Panc1 (cell line): ENCODE measurements around the gene GRID1. TPM values are rescaled to one million over a fixed set of nuclear protein-coding genes. Genes with fewer than 3 reads are reported as not detected.

Experiments
- ATAC-seq: fragments of 200-7000 bp; cut with Tn5 transposase; 2 replicates; pipeline ENCODE4 v1.9.1; 2020; ENCODE audit warnings: mild to moderate bottlenecking, moderate library complexity
- BruUV-seq: library from RNA; stranded (reverse); fragments of 400-500 nt; replicated peaks from 2 replicates; lab custom pipeline; 2021; lab: Mats Ljungman, UMichigan
- CTCF ChIA-PET: fragments of 300-600 bp; sonication (Branson Sonifier 250); formaldehyde crosslinking; loops from one replicate; lab custom pipeline; 2022; ENCODE audit warnings: antibody characterized with exemption; lab: Charles Lee
- POLR2A ChIA-PET: fragments of 300-600 bp; sonication (Branson Sonifier 250); formaldehyde crosslinking; loops from one replicate; lab custom pipeline; 2022; ENCODE audit warnings: antibody characterized with exemption; lab: Charles Lee
- DNase-seq: peaks from one replicate; pipeline ENCODE4 v3.0.0-alpha.2; 2010; ENCODE audit warnings: low read depth, low spot score
- H3K27ac ChIP-seq: 2 replicates; pipeline ENCODE4 v1.5.1; 2011; ENCODE audit warnings: mild to moderate bottlenecking, low read length, inconsistent platforms
- H3K27me3 ChIP-seq: fragments of 200-500 bp; sonication (Bioruptor generic); 2 replicates; pipeline ENCODE4 v1.6.0; 2014; ENCODE audit warnings: low read length, inconsistent platforms; ENCODE audit not compliant: control insufficient read depth, insufficient read depth
- H3K36me3 ChIP-seq: fragments of 200-500 bp; sonication (Bioruptor generic); 2 replicates; pipeline ENCODE4 v1.5.1; 2014; ENCODE audit warnings: inconsistent platforms, mild to moderate bottlenecking, low read length, moderate library complexity; ENCODE audit not compliant: control insufficient read depth, insufficient read depth
- H3K4me1 ChIP-seq: 2 replicates; pipeline ENCODE4 v1.5.1; 2011; ENCODE audit warnings: inconsistent platforms, mild to moderate bottlenecking, low read length, moderate library complexity; ENCODE audit not compliant: control insufficient read depth, insufficient read depth
- H3K4me3 ChIP-seq, 2 experiments: 2 replicates each; pipeline ENCODE4 v1.5.1; 2011 to 2012; ENCODE audit warnings: low read depth in 2 of 2, low read length in 2 of 2, mild to moderate bottlenecking in 2 of 2, inconsistent platforms in 1 of 2, moderate library complexity in 1 of 2
- H3K9me3 ChIP-seq: fragments of 200-500 bp; sonication (Bioruptor generic); 2 replicates; pipeline ENCODE4 v1.5.1; 2014; ENCODE audit warnings: low read depth, mild to moderate bottlenecking, inconsistent platforms, low read length, moderate library complexity; ENCODE audit not compliant: control insufficient read depth, insufficient read depth
- CTCF ChIP-seq: fragments of 450-650 bp; IDR thresholded peaks from 2 replicates; pipeline ENCODE4 v1.5.1; 2017; ENCODE audit warnings: mild to moderate bottlenecking
- POLR2AphosphoS5 ChIP-seq: IDR thresholded peaks from 2 replicates; pipeline ENCODE4 v1.6.1; 2012; ENCODE audit warnings: mild to moderate bottlenecking, low read depth, low read length, moderate library complexity
- REST ChIP-seq, 2 experiments: IDR thresholded peaks; 2 replicates each; pipeline ENCODE4 v1.6.1; 2011 to 2012; ENCODE audit warnings: low read depth in 2 of 2, control low read depth in 1 of 2, low read length in 1 of 2, mild to moderate bottlenecking in 1 of 2, moderate library complexity in 1 of 2; ENCODE audit not compliant: insufficient read depth in 1 of 2
- SIN3A ChIP-seq: IDR thresholded peaks from 2 replicates; pipeline ENCODE4 v1.6.1; 2012; ENCODE audit warnings: low read depth, mild to moderate bottlenecking, low read length, moderate library complexity, borderline replicate concordance; ENCODE audit not compliant: insufficient read depth
- TCF7L2 ChIP-seq: IDR thresholded peaks from 2 replicates; pipeline ENCODE4 v1.6.1; 2011; ENCODE audit warnings: mild to moderate bottlenecking, low read depth, low read length, inconsistent platforms
- in situ Hi-C: cut with HindIII; loops from 2 replicates; pipeline ENCODE4 v1.10.0; 2016; ENCODE audit warnings: low sequenced_read_pairs, low pct_unique_long_range_greater_than_20kb
- intact Hi-C: fragments of 100-400 bp; cut with micrococcal nuclease; formaldehyde crosslinking; loops from one replicate; pipeline ENCODE4 v1.10.0; 2022; ENCODE audit not compliant: unreplicated experiment
- total RNA-seq: library from RNA; stranded (reverse); gene quantifications from one replicate; pipeline ENCODE4 v1.2.1, GENCODE V29; 2021; ENCODE audit not compliant: unreplicated experiment

GRID1 gene
- total RNA-seq, 1 experiment from 2014 or later, result 2.3 TPM

GRCh38 chr10:86195521-86196157 lies 171.0 kb downstream of the GRID1 start:
- CTCF ChIA-PET, result no interaction called here

GRCh38 chr10:86194684-86195083 lies 171.9 kb downstream of the GRID1 start:
- in situ Hi-C loops, result no loop called here
- Histone ChIP-seq H3K4me1 (no peaks in the 10 kb centered on the region), H3K27ac (no peak overlapping the region), H3K9me3 (no peaks in the 10 kb centered on the region), H3K36me3 (no peaks in the 10 kb centered on the region), H3K27me3 (peaks cover 12% of the 10 kb centered on the region), H3K4me3 (no peak overlapping the region)
- no peak for DNase-seq
- intact Hi-C loops, result no loop called here
- CTCF ChIA-PET, result no interaction called here
- POLR2A ChIA-PET, result no interaction called here
- no peak for TF ChIP-seq CTCF
- no peak for TF ChIP-seq SIN3A
- TF ChIP-seq REST (IDR thresholded peaks at IDR 0.05; ENCODE audit: insufficient read depth in 1 of 2, low read depth in 2 of 2, low read length in 1 of 2), result no peak
- TF ChIP-seq POLR2AphosphoS5, result no peak
- TF ChIP-seq TCF7L2, result no peak
- no peak for ATAC-seq
- BruUV-seq, result no TSS peak

More at GRCh38 chr10:86195521-86196157, 171.0 kb downstream of the GRID1 start:
- no TSS peak for BruUV-seq
- POLR2A ChIA-PET, result no interaction called here
- no peaks in the 10 kb centered on the region for H3K4me1 ChIP-seq
- H3K9me3 ChIP-seq, result no peaks in the 10 kb centered on the region
- H3K4me3 ChIP-seq, result no peak overlapping the region
- DNase-seq (no peak), ATAC-seq (no peak)
- in situ Hi-C loops, result no loop called here
- peaks cover 17% of the 10 kb centered on the region for H3K27me3 ChIP-seq
- no peaks in the 10 kb centered on the region for H3K36me3 ChIP-seq
- intact Hi-C loops, result no loop called here
- H3K27ac ChIP-seq, result no peak overlapping the region
- TF ChIP-seq TCF7L2, result no peak
- no peak for TF ChIP-seq CTCF
- TF ChIP-seq POLR2AphosphoS5, result no peak
- TF ChIP-seq SIN3A, result no peak
